ENCODE results near the gene LMNA. TPM values are rescaled to one million over a fixed set of nuclear protein-coding genes. Genes with fewer than 3 reads are reported as not detected.

The LMNA gene
- total RNA-seq, 1 experiment from 2014 or later = 225 TPM

DNA sequence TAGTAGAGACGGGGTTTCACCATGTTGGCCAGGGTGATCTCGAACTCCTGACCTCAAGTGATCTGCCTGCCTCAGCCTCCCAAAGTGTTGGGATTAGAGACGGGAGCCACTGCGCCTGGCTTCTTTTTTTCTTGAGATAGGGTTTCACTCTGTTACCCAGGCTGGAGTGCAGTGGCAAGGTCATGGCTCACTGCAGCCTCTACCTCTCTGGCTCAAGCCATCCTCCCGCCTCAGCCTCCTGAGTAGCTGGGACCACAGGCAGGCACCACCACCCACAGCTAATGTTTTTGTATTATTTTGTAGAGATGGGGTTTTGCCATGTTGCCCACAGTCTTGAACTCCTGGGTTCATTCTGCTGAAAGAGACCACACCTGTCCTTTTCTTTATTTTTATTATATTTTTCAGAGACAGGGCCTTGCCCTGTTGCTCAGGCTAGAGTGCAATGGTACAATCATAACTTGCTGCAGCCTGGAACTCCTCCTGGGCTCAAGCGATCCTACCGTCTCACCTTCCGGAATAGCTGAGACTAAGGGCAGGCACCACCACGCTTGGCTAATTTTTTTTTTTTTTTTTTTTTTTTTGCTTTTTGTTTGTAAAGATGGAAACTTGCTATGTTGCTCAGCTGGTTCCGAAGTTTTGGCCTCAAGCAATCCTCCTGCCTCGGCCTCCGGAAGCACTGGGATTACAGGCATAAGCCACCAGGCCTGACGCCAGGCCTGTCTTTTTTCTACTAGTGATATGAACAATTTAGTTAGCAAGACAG lies 3.1 kb downstream of the LMNA start:
- Histone ChIP-seq H3K9me3 (ENCODE audit: low read depth, low read length, poor library complexity, severe bottlenecking) (no peaks in the 10 kb centered on the region), H3K4me3 (ENCODE audit: low read depth, low read length, poor library complexity, severe bottlenecking) (no peak overlapping the region), H3K27me3 (replicated peaks; ENCODE audit: insufficient read depth, low read depth, low read length, poor library complexity) (no peaks in the 10 kb centered on the region), H3K27ac (ENCODE audit: low read depth, low read length, poor library complexity, severe bottlenecking) (peak overlapping the region; percentile 66), H3K36me3 (ENCODE audit: insufficient read depth, low read length, poor library complexity, severe bottlenecking) (no peaks in the 10 kb centered on the region), H3K4me1 (ENCODE audit: insufficient read depth, low read length, poor library complexity, severe bottlenecking) (peaks cover 57% of the 10 kb centered on the region)
- DNase-seq (ENCODE audit: low spot score) = no peak
- intact Hi-C loops (cut with micrococcal nuclease; ENCODE audit: unreplicated experiment) = no loop called here
- ChIA-PET CTCF (interaction anchor here (0.6 to 1.5 kb wide), 3 partner anchors 20 to 23 kb away, joined by 3 to 9 read pairs (median 5); no protein-coding TSS in a partner anchor), POLR2A (ENCODE audit: low non-redundant PET) (no interaction called here)
- TF ChIP-seq EZH2 (IDR thresholded peaks at IDR 0.05; ENCODE audit: borderline replicate concordance, low read depth, low read length, poor library complexity, severe bottlenecking) = no peak
- TF ChIP-seq, protein P1, sequence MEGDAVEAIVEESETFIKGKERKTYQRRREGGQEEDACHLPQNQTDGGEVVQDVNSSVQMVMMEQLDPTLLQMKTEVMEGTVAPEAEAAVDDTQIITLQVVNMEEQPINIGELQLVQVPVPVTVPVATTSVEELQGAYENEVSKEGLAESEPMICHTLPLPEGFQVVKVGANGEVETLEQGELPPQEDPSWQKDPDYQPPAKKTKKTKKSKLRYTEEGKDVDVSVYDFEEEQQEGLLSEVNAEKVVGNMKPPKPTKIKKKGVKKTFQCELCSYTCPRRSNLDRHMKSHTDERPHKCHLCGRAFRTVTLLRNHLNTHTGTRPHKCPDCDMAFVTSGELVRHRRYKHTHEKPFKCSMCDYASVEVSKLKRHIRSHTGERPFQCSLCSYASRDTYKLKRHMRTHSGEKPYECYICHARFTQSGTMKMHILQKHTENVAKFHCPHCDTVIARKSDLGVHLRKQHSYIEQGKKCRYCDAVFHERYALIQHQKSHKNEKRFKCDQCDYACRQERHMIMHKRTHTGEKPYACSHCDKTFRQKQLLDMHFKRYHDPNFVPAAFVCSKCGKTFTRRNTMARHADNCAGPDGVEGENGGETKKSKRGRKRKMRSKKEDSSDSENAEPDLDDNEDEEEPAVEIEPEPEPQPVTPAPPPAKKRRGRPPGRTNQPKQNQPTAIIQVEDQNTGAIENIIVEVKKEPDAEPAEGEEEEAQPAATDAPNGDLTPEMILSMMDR (conservative IDR thresholded peaks at IDR 0.05; ENCODE audit: low read depth, low read length) = no peak
- no TSS peak for BruUV-seq (replicated peaks)

DNA sequence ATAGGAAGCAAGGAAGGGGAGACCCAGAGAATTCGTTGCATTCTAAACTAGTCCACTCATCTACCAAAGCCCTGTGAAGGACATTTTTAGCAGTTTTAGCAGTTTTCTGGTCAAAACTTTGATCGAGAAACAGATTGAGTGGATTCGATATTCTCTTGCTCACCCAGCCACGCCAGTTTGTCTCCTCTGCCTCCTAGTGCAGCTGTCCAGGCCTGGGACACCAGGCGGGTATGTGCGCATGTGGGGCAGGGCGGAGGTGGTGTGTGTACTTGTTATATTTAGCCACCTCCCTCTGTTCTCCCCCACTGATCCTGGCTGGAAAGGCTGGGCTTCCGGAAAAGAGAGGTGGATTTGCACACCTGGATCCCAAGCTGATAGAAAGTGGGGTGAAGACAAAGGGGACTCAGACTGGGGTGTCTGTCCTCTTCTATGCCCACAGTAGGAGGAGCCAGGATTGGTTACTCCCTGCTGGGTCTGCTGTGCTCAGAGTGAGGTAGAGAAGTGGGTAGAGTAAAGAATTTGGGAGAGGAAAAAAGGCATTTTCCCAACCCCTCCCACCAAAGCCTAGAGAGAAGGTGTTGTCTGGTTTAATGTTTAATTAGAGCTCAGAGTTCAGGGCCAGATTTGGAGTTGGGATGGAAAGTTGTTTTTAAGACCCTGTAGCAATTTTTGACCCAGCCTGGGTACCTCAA lies 3.8 kb downstream of the LMNA start:
- CTCF ChIA-PET = interaction anchor here (1.2 to 1.5 kb wide), 2 partner anchors 12 to 22 kb away, joined by 3 to 5 read pairs; no protein-coding TSS in a partner anchor
- POLR2A ChIA-PET (ENCODE audit: low non-redundant PET) = no interaction called here
- H3K36me3 ChIP-seq (ENCODE audit: insufficient read depth, low read length, poor library complexity, severe bottlenecking) = no peaks in the 10 kb centered on the region
- H3K4me3 ChIP-seq (ENCODE audit: low read depth, low read length, poor library complexity, severe bottlenecking) = no peak overlapping the region
- H3K27me3 ChIP-seq (replicated peaks; ENCODE audit: insufficient read depth, low read depth, low read length, poor library complexity) = no peaks in the 10 kb centered on the region
- BruUV-seq (replicated peaks) = TSS peak; percentile 15
- peaks cover 58% of the 10 kb centered on the region for H3K4me1 ChIP-seq (ENCODE audit: insufficient read depth, low read length, poor library complexity, severe bottlenecking)
- TF ChIP-seq EZH2 (IDR thresholded peaks at IDR 0.05; ENCODE audit: borderline replicate concordance, low read depth, low read length, poor library complexity, severe bottlenecking) = no peak
- TF ChIP-seq, protein P1 (conservative IDR thresholded peaks at IDR 0.05; ENCODE audit: low read depth, low read length) = no peak
- no peak for DNase-seq (ENCODE audit: low spot score)
- intact Hi-C loops (cut with micrococcal nuclease; ENCODE audit: unreplicated experiment) = no loop called here
- H3K27ac ChIP-seq (ENCODE audit: low read depth, low read length, poor library complexity, severe bottlenecking) = peak overlapping the region; percentile 66
- no peaks in the 10 kb centered on the region for H3K9me3 ChIP-seq (ENCODE audit: low read depth, low read length, poor library complexity, severe bottlenecking)

DNA sequence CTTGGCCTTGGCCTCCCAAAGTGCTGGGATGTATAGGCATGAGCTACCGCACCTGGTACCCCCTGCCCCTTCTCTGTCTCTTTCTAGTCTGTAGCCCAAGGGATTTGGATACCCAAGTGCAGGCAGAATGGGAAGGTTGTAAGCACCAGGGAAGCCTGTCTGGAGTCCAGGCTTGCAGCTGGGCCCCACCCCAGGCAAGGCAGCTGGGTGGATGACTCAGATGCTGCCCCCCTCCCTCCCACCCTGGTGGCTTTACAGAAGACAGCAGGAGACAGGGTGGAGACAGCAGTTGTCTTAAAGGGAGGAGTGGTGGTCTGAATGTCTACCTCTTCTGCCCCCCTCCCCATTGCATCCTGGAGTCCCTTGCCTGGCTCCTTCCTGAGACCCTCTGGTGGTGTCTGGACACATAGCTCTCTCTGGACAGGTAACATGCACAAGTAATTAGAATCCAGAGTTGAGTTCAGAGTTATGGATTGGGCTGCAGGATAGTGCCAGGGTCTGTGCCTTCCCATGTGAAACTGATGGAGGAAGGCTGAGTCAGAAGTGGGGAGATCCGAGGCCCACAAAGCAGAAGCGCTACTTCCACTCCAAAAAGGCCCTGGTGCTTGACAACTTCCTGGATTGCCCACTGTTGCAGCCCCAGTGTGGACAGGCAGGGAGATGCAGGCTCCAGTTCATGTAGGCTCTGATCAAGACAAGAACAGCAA lies 5.1 kb downstream of the LMNA start:
- intact Hi-C loops (cut with micrococcal nuclease; ENCODE audit: unreplicated experiment) = no loop called here
- peak overlapping the region; percentile 9 for H3K27ac ChIP-seq (ENCODE audit: low read depth, low read length, poor library complexity, severe bottlenecking)
- H3K27me3 ChIP-seq (replicated peaks; ENCODE audit: insufficient read depth, low read depth, low read length, poor library complexity) = no peaks in the 10 kb centered on the region
- ChIA-PET POLR2A (ENCODE audit: low non-redundant PET) (no interaction called here), CTCF (interaction anchor here (1.0 to 1.2 kb wide), 2 partner anchors 10 to 23 kb away, joined by 3 read pairs; no protein-coding TSS in a partner anchor)
- no peaks in the 10 kb centered on the region for H3K9me3 ChIP-seq (ENCODE audit: low read depth, low read length, poor library complexity, severe bottlenecking)
- peak; percentile 64 for DNase-seq (ENCODE audit: low spot score)
- H3K4me1 ChIP-seq (ENCODE audit: insufficient read depth, low read length, poor library complexity, severe bottlenecking) = peaks cover 59% of the 10 kb centered on the region
- H3K4me3 ChIP-seq (ENCODE audit: low read depth, low read length, poor library complexity, severe bottlenecking) = no peak overlapping the region
- BruUV-seq (replicated peaks) = no TSS peak
- H3K36me3 ChIP-seq (ENCODE audit: insufficient read depth, low read length, poor library complexity, severe bottlenecking) = no peaks in the 10 kb centered on the region
- no peak for TF ChIP-seq EZH2 (IDR thresholded peaks at IDR 0.05; ENCODE audit: borderline replicate concordance, low read depth, low read length, poor library complexity, severe bottlenecking)
- TF ChIP-seq, protein P1 (conservative IDR thresholded peaks at IDR 0.05; ENCODE audit: low read depth, low read length) = no peak

Measured in A673 (cell line).